Measurements from ENCODE around the gene PGM5.

PGM5 gene

DNA sequence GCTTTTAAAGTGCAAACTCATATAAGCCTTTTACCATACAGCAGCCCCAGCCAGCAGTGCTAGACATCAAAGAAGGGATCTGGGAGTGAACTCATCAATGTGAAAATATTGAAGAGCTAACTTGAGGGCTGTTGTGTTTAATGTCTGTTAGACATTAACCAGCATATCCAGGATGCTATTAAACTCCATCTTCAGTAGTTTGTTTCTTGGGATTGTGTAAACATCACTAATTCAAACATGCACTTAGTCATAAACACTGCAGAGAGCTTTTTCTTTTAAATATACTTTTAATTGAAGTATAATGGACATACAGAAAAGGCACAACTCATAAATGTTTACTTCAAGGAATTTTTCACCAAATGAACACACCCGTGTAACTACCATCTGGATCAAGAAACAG lies 102.5 kb downstream of the PGM5 start:
- no peak for TF ChIP-seq FOXP2 (optimal IDR thresholded peaks at IDR 0.05; ENCODE audit: borderline replicate concordance, extremely low read depth, extremely low read length, insufficient read depth)
- no peak for TF ChIP-seq TAF1 (IDR thresholded peaks at IDR 0.05; ENCODE audit: borderline replicate concordance, insufficient read depth, low read length)
- TF ChIP-seq, protein P1, sequence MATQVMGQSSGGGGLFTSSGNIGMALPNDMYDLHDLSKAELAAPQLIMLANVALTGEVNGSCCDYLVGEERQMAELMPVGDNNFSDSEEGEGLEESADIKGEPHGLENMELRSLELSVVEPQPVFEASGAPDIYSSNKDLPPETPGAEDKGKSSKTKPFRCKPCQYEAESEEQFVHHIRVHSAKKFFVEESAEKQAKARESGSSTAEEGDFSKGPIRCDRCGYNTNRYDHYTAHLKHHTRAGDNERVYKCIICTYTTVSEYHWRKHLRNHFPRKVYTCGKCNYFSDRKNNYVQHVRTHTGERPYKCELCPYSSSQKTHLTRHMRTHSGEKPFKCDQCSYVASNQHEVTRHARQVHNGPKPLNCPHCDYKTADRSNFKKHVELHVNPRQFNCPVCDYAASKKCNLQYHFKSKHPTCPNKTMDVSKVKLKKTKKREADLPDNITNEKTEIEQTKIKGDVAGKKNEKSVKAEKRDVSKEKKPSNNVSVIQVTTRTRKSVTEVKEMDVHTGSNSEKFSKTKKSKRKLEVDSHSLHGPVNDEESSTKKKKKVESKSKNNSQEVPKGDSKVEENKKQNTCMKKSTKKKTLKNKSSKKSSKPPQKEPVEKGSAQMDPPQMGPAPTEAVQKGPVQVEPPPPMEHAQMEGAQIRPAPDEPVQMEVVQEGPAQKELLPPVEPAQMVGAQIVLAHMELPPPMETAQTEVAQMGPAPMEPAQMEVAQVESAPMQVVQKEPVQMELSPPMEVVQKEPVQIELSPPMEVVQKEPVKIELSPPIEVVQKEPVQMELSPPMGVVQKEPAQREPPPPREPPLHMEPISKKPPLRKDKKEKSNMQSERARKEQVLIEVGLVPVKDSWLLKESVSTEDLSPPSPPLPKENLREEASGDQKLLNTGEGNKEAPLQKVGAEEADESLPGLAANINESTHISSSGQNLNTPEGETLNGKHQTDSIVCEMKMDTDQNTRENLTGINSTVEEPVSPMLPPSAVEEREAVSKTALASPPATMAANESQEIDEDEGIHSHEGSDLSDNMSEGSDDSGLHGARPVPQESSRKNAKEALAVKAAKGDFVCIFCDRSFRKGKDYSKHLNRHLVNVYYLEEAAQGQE (IDR thresholded peaks at IDR 0.05; ENCODE audit: insufficient read depth in 1 of 2, low read depth in 2 of 2, low read length in 2 of 2): no peak
- no peak for TF ChIP-seq POLR2AphosphoS5 (IDR thresholded peaks at IDR 0.05; ENCODE audit: low read depth, low read length)
- TF ChIP-seq SIN3A (IDR thresholded peaks at IDR 0.05; ENCODE audit: borderline replicate concordance, insufficient read depth, low read length): no peak

DNA sequence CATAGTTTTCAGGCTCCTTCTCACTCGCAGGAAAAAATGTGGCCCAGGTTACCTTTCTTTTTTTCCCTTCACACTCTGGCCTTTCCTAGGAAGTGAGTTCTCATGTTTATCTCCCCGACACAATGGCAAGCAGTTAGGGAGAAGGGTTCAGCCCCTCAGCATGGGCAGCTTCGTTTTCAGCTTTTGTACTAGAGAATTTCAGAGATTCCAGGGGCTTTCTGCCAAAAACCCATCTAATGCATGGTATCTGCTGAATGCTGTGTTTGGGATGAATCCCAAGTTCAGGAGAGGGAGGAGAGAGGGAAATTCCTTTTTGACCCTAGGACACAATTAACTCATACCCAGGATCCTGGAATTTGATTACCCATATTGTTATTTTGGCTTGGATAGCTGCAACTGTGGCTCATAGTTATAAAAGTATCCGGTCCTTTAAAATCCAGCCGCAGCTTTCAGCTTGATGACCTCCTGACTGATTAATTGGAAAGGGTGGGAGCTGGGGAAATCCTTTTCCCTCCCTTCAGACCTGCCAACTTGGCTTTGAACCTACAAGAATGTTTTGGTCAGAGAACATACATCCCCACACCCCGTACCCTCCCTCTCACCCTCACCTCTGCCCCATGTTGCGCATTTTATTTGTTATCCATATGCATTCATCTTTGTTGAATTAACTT lies 105.8 kb downstream of the PGM5 start:
- TF ChIP-seq TAF1 (IDR thresholded peaks at IDR 0.05; ENCODE audit: borderline replicate concordance, insufficient read depth, low read length): no peak
- TF ChIP-seq FOXP2 (optimal IDR thresholded peaks at IDR 0.05; ENCODE audit: borderline replicate concordance, extremely low read depth, extremely low read length, insufficient read depth): no peak
- no peak for TF ChIP-seq SIN3A (IDR thresholded peaks at IDR 0.05; ENCODE audit: borderline replicate concordance, insufficient read depth, low read length)
- TF ChIP-seq, protein P1 (IDR thresholded peaks at IDR 0.05; ENCODE audit: insufficient read depth in 1 of 2, low read depth in 2 of 2, low read length in 2 of 2): no peak
- no peak for TF ChIP-seq POLR2AphosphoS5 (IDR thresholded peaks at IDR 0.05; ENCODE audit: low read depth, low read length)

DNA sequence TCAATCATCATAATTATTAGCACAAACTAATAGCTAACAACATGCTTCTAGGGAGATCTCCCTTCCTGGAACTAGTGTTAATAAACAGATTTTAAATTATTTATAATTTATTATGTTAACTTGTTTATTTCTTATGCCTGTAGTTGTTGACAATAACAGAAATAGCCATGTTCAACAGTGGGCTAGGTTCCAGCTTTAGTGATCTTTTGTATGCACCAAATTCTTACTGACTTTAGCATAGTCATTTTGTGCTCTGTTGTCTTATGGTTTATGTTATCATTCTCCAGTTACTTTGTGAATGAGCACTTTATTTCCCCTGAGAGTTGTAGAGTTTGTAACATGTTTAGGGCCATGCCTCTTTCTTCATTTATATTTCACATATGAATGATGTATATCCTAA lies 113.7 kb downstream of the PGM5 start:
- TF ChIP-seq FOXP2 (optimal IDR thresholded peaks at IDR 0.05; ENCODE audit: borderline replicate concordance, extremely low read depth, extremely low read length, insufficient read depth) (no peak), POLR2AphosphoS5 (IDR thresholded peaks at IDR 0.05; ENCODE audit: low read depth, low read length) (no peak), TAF1 (IDR thresholded peaks at IDR 0.05; ENCODE audit: borderline replicate concordance, insufficient read depth, low read length) (no peak), SIN3A (IDR thresholded peaks at IDR 0.05; ENCODE audit: borderline replicate concordance, insufficient read depth, low read length) (no peak)
- TF ChIP-seq, protein P1 (IDR thresholded peaks at IDR 0.05; ENCODE audit: insufficient read depth in 1 of 2, low read depth in 2 of 2, low read length in 2 of 2): no peak

DNA sequence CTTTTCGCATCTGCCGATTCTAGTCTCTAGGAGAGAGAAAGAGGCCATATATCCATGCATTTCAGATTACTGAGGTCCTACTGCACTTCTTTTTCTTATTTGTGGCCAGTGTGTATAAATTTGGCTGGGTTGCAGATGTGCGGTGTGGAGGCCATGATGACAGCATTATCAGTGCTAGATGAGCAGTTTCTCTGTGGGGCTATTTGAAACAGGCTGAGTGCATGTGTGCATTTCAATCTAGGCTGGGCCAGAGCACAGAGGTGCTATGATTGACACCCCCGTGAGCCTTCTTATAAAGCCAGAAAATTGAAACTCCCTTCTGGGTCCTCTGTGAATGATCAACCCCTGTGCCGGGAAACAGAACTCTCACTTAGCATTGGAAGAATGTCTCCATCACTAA lies 114.2 kb downstream of the PGM5 start:
- TF ChIP-seq, protein P1 (IDR thresholded peaks at IDR 0.05; ENCODE audit: insufficient read depth in 1 of 2, low read depth in 2 of 2, low read length in 2 of 2): no peak
- TF ChIP-seq POLR2AphosphoS5 (IDR thresholded peaks at IDR 0.05; ENCODE audit: low read depth, low read length) (no peak), FOXP2 (optimal IDR thresholded peaks at IDR 0.05; ENCODE audit: borderline replicate concordance, extremely low read depth, extremely low read length, insufficient read depth) (no peak), SIN3A (IDR thresholded peaks at IDR 0.05; ENCODE audit: borderline replicate concordance, insufficient read depth, low read length) (no peak), TAF1 (IDR thresholded peaks at IDR 0.05; ENCODE audit: borderline replicate concordance, insufficient read depth, low read length) (no peak)

All from PFSK-1 (cell line).